LNCaP clone FGC (cell line): Measurements from ENCODE around the gene CLNK.
A peak's percentile ranks its signal among the peaks of the same experiment; 100 is the strongest.

Source experiments
- DNase-seq: peaks from one replicate; pipeline ENCODE4 v3.0.0-alpha.2; 2011; ENCODE audit warnings: low read depth
- H3K4me3 ChIP-seq: 2 replicates; pipeline ENCODE4 v1.5.1; 2011; ENCODE audit warnings: mild to moderate bottlenecking, low read depth, low read length, control low read depth
- TF ChIP-seq, protein P1 (sequence below): IDR thresholded peaks from 2 replicates; pipeline ENCODE4 v1.5.1; 2012; ENCODE audit warnings: mild to moderate bottlenecking; ENCODE audit not compliant: control insufficient read depth, insufficient read depth; ENCODE audit errors: extremely low read depth

The CLNK gene

DNA sequence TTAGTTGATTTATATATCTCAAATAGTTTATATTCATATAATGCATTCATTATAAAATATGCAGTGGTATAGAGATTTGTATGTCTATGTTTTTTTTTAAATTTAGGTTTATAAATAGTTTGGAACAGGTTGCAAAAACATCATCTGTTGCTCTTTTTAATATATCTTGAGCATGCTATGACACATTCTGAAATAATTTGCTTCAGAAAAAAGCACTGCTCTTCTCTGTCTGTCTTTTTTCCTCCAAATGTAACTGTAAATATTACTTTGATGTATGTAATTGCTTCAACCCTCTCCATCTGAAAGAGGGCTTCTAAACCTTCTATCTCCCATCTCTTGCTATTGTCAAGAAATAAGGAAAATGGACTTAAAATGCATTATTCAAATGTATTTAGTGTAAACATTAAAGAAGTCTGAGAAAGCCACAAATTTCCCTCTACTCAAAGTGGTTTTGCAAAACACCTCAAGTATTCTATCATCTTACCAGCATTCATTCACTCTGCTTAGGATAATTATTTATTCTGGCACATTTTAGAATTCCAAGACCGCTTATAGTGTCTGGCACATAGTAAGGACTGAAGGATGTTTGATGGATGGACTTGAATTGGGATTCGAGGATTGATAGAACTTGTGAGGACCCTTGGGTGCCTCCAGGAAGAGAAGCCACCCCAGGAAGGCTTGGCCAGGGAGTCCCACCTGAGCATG, 87.8 kb downstream of the CLNK start:
- H3K4me3 ChIP-seq: no peak overlapping the region
- DNase-seq: no peak
- TF ChIP-seq, protein P1, sequence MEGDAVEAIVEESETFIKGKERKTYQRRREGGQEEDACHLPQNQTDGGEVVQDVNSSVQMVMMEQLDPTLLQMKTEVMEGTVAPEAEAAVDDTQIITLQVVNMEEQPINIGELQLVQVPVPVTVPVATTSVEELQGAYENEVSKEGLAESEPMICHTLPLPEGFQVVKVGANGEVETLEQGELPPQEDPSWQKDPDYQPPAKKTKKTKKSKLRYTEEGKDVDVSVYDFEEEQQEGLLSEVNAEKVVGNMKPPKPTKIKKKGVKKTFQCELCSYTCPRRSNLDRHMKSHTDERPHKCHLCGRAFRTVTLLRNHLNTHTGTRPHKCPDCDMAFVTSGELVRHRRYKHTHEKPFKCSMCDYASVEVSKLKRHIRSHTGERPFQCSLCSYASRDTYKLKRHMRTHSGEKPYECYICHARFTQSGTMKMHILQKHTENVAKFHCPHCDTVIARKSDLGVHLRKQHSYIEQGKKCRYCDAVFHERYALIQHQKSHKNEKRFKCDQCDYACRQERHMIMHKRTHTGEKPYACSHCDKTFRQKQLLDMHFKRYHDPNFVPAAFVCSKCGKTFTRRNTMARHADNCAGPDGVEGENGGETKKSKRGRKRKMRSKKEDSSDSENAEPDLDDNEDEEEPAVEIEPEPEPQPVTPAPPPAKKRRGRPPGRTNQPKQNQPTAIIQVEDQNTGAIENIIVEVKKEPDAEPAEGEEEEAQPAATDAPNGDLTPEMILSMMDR: no peak

DNA sequence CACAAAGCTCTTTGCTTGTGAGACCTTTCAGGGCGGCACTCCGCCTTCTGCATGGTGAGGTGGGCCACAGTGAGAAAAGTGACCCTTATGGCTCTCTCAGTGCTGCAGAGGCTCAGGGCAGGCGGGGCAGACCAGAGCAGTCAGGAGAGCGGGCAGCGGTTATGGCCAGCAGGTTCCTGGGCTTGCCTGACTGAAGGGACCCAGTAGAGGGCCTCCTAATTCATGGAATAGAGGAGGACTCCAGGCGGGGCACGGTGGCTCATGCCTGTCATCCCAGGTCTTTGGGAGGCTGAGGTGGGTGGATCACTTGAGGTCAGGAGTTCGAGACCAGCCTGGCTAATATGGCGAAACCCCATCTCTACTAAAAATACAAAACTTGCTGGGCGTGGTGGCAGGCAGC, 91.4 kb downstream of the CLNK start:
- TF ChIP-seq, protein P1: peak; percentile 26
- DNase-seq: no peak
- H3K4me3 ChIP-seq: no peak overlapping the region

DNA sequence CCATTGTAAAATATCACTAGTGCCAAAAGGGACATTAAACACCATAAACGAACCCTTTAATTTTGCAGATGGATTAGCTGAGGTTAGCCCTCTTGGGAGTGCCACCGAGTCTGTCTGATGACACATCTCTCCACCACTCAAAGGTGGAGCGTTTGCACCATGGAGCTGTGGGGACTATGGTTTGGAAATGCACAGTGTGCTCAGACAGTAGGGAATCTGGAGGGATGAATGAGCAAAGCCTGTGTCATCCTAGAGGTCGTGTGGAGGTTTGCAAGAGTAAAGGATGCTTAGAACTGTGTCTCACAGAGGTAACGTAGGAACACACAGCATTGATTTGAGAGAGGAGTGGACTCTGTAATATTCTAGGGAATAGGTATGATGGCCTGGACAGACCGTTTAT, 93.7 kb downstream of the CLNK start:
- TF ChIP-seq, protein P1: no peak
- H3K4me3 ChIP-seq: no peak overlapping the region
- no peak for DNase-seq

DNA sequence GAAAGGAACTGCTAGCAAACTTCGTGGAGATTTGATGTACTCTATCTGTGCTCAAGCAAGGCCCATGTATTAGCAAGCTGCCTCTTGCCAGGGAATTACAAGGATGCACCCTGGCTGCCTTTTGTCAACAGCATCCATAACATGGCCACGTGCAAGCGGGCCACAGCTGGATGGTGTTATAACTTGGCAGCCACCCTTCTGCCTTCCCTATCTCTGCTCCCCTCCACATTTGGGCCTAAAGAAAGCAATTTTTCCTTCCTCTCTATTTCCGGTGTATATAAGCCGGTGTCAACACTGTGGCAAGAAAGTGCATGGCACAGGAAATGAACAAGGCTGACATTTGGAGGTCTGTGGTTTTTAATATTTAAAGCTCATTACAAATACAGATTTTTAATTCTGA, 94.8 kb downstream of the CLNK start:
- no peak for DNase-seq
- TF ChIP-seq, protein P1: no peak
- H3K4me3 ChIP-seq: no peak overlapping the region

DNA sequence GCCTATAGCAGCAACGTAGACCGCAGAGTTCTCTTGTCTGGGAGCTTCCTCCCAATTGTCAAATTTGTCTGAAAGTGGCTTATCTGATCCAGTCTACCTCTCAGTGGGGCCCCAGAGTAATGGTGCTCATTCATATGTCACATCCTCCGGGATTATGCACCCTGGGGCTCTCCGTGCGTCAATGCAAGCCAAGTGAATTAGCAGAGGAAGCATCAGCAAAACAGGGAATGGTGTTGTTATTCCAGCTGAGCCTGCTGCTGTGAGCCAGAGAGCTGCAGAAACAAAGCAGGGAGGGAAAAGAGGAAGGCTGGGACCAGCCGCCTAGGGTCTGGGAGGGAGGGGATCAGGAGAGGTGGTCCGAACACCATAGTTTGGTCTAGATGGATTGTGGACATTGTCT, 95.2 kb downstream of the CLNK start:
- H3K4me3 ChIP-seq: no peak overlapping the region
- DNase-seq: no peak
- TF ChIP-seq, protein P1: no peak

DNA sequence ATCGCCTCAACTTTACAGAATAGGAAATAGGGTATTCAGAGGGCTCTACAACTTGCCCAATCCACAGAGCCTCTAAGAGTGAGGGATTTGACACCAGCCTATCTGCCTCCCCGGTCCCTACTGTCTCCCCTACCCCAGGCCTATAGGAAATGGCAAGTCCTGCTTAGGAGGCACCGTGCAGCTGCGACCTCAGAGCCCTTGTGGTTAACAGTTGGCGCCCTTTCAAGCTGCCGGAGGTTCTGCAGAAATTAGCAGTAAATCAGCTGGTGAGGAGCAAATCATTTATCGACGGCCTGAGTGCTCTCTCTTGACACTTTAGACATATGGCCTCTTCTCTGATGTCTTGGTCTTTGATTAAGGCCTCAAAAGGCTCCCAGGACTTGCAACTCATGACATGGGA, 96.9 kb downstream of the CLNK start:
- no peak overlapping the region for H3K4me3 ChIP-seq
- TF ChIP-seq, protein P1: no peak
- DNase-seq: no peak

DNA sequence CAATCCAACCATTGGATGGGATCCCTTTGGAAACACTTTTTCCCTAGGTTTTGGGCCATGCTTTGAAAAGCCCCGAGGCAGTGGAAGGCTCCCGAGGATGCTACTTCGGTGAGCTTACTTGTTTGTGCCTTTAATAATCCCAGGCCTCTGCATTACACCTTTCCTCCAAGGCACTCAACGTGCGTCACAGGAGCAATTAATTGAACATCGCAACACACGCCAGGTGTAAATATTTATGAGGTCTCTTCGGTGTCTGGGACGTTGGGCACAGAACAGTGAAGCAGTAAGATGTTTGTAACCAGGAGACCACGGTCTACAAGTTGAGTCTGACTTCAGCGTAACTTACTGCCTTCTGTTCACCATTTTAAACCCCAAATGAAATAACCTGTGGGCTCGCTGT, 97.3 kb downstream of the CLNK start:
- no peak for DNase-seq
- TF ChIP-seq, protein P1: no peak
- no peak overlapping the region for H3K4me3 ChIP-seq
